ENCODE measurements around the gene TMEM41A.

DNA sequence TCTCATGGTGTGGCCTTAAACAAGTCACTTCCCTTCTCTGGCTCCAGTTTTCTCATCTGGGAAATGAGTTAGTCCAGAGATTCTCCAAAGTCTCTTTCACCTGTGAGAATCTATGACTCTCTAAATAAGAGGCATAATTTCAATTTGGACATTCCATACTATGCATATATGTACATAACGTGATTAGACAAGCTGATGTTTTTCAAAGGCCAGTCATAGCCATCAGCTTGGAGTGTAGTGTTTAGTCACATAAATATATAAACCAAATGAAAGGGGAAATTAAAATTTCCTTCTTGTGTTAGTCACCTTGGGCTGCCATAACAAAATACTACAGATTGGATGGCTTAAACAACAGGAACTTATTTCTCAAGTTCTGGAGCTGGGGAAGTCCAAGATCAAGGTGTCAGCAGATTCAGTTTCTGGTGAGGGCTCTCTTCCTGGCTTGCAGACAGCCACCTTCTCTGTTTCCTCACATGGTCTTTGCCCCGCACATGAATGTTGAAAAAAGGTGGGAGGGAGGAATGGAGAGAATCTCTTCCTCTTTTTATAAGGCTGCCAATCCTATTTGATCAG lies 19.4 kb downstream of the TMEM41A start:
- TF ChIP-seq FOXK2 (IDR thresholded peaks at IDR 0.05) (no peak), NFRKB (IDR thresholded peaks at IDR 0.05) (no peak), ZNF384 (IDR thresholded peaks at IDR 0.05) (no peak), SP1 (IDR thresholded peaks at IDR 0.05) (no peak), LEF1 (IDR thresholded peaks at IDR 0.05; ENCODE audit: borderline replicate concordance) (no peak), ARNT (IDR thresholded peaks at IDR 0.05) (no peak), TARDBP (IDR thresholded peaks at IDR 0.05) (no peak), L3MBTL2 (conservative IDR thresholded peaks at IDR 0.05) (no peak), ELF4 (IDR thresholded peaks at IDR 0.05) (no peak), FOXA1 (IDR thresholded peaks at IDR 0.05) (no peak)
